K562 (cell line): ENCODE results near the gene OR2F2. TPM values are rescaled to one million over a fixed set of nuclear protein-coding genes. Genes with fewer than 3 reads are reported as not detected.

Experiments used
- E2F5 ChIP-seq: sonication (generic); formaldehyde crosslinking; IDR thresholded peaks from 2 replicates; pipeline ENCODE4 v1.8.0; 2022; ENCODE audit warnings: mild to moderate bottlenecking, missing genetic modification reagents
- ELK1 ChIP-seq: sonication (generic); formaldehyde crosslinking; IDR thresholded peaks from 2 replicates; pipeline ENCODE4 v1.8.1; 2022; ENCODE audit warnings: missing genetic modification reagents
- GTF2A2 ChIP-seq: IDR thresholded peaks from 2 replicates; pipeline ENCODE4 v1.6.1; 2016; ENCODE audit warnings: mild to moderate bottlenecking, missing genetic modification characterization, missing compliant biosample characterization
- HDGF ChIP-seq: fragments of 450-650 bp; IDR thresholded peaks from 2 replicates; pipeline ENCODE4 v1.6.1; 2016
- HINFP ChIP-seq: fragments of 450-650 bp; conservative IDR thresholded peaks from 2 replicates; pipeline ENCODE4 v1.6.1; 2016; ENCODE audit warnings: missing genetic modification characterization, low read depth, mild to moderate bottlenecking, control low read depth, missing compliant biosample characterization
- KHSRP ChIP-seq: fragments of 450-650 bp; IDR thresholded peaks from 2 replicates; pipeline ENCODE4 v1.6.1; 2017
- L3MBTL2 ChIP-seq: fragments of 450-650 bp; IDR thresholded peaks from 2 replicates; pipeline ENCODE4 v1.6.1; 2016; ENCODE audit warnings: mild to moderate bottlenecking, moderate library complexity
- LEF1 ChIP-seq: fragments of 450-650 bp; IDR thresholded peaks from 2 replicates; pipeline ENCODE4 v1.6.1; 2016; ENCODE audit warnings: mild to moderate bottlenecking
- MAZ ChIP-seq, 2 experiments: fragments of 450-650 bp in 1 of 2; sonication (generic) in 1 of 2; formaldehyde crosslinking; IDR thresholded peaks in 1 of 2; conservative IDR thresholded peaks in 1 of 2; 2 replicates each; pipeline versions ENCODE4 v1.4.0 to v1.5.0; 2020; ENCODE audit warnings: mild to moderate bottlenecking in 1 of 2, missing genetic modification reagents in 1 of 2
- NKRF ChIP-seq: fragments of 450-650 bp; IDR thresholded peaks from 2 replicates; pipeline ENCODE4 v1.6.1; 2016; ENCODE audit warnings: borderline replicate concordance
- PTBP1 ChIP-seq: fragments of 200-400 bp; formaldehyde crosslinking; IDR thresholded peaks from 2 replicates; pipeline ENCODE4 v1.6.1; 2017; ENCODE audit warnings: low read depth, low read length
- PURB ChIP-seq: sonication (generic); formaldehyde crosslinking; IDR thresholded peaks from 2 replicates; pipeline ENCODE4 v1.9.0; 2021; ENCODE audit warnings: low read depth, mild to moderate bottlenecking, missing genetic modification reagents
- RNF219 ChIP-seq: fragments of 250-450 bp; sonication (Bioruptor Pico); IDR thresholded peaks from 2 replicates; pipeline ENCODE4 v1.5.0; 2022; ENCODE audit warnings: mild to moderate bottlenecking
- SIRT6 ChIP-seq: IDR thresholded peaks from one replicate; pipeline ENCODE4 v1.6.1; 2012; ENCODE audit warnings: low read depth, mild to moderate bottlenecking, control low read depth, inconsistent platforms, low read length, moderate library complexity
- TAF15 ChIP-seq: fragments of 200-400 bp; formaldehyde crosslinking; IDR thresholded peaks from 2 replicates; pipeline ENCODE4 v1.6.1; 2017; ENCODE audit warnings: mild to moderate bottlenecking, low read depth, low read length, moderate library complexity
- ZBTB43 ChIP-seq: sonication (generic); formaldehyde crosslinking; IDR thresholded peaks from 2 replicates; pipeline ENCODE4 v1.8.0; 2023; ENCODE audit warnings: mild to moderate bottlenecking, missing genetic modification reagents
- ZNF224 ChIP-seq: sonication (generic); formaldehyde crosslinking; IDR thresholded peaks from 2 replicates; pipeline ENCODE4 v1.8.0; 2022; ENCODE audit warnings: mild to moderate bottlenecking, missing genetic modification reagents
- ZNF347 ChIP-seq: fragments of 450-650 bp; formaldehyde crosslinking; IDR thresholded peaks from 2 replicates; pipeline ENCODE4 v1.4.0; 2020; ENCODE audit warnings: low read depth, mild to moderate bottlenecking, moderate library complexity
- ZNF444 ChIP-seq: fragments of 250-450 bp; sonication (Bioruptor Pico); IDR thresholded peaks from 2 replicates; pipeline ENCODE4 v1.4.0; 2020; ENCODE audit warnings: mild to moderate bottlenecking, moderate library complexity
- polyA plus RNA-seq, 8 experiments: library from polyadenylated mRNA; depleted of rRNA in 4 of 8; stranded (reverse) in 5 of 8; unstranded in 3 of 8; fragments of >200 nt; fragmentation: Nextera tagmentation in 2 of 8; fragmentation: Illumina TruSeq in 1 of 8; extraction: Ambion mirVana in 2 of 8; extraction: Trizol in 1 of 8; gene quantifications; 2 replicates each; pipeline versions ENCODE4 v1.2.1 to v1.2.3, GENCODE V29; 2011 to 2014; ENCODE audit warnings: inconsistent platforms in 1 of 8, missing spikeins in 1 of 8
- total RNA-seq, 7 experiments: library from RNA; depleted of rRNA in 6 of 7; stranded (reverse); fragments of >200 nt in 6 of 7; fragmentation: Illumina TruSeq in 2 of 7; extraction: Trizol in 2 of 7; gene quantifications; 2 replicates each; pipeline versions ENCODE4 v1.2.1 to v1.2.3, GENCODE V29; 2011 to 2021; ENCODE audit warnings: low replicate concordance in 1 of 7

The OR2F2 gene
- total and polyA plus RNA-seq, 9 of the 15 experiments (the other 6 are each of a cell fraction or from before 2014, with no cell fraction given), result not detected

- TF ChIP-seq ZBTB43 (CRISPR knock-in tag) (no peak), LEF1 (0 out of 2 replicates have a peak, but pooled peaks have one; percentile 69), ZNF444 (0 out of 2 replicates have a peak, but pooled peaks have one; percentile 48), ZNF347 (CRISPR knock-in tag) (no peak), ELK1 (CRISPR knock-in tag) (no peak), HINFP (tag) (no peak), KHSRP (no peak), MAZ (CRISPR knock-in tag; conservative IDR thresholded peaks at IDR 0.05 in 1 of 2, IDR thresholded peaks at IDR 0.05 in 1 of 2) (peak; percentile 95 to 100), E2F5 (CRISPR knock-in tag) (no peak), ZNF224 (CRISPR knock-in tag) (no peak), TAF15 (no peak), SIRT6 (no peak), PURB (CRISPR knock-in tag) (peak; percentile 73; the same call in 1 of the 2 replicates), L3MBTL2 (peak; percentile 80), HDGF (0 out of 2 replicates have a peak, but pooled peaks have one; percentile 49), GTF2A2 (tag) (no peak), PTBP1 (no peak), RNF219 (no peak), NKRF (peak; percentile 83)
Observed at GRCh38 chr7:143901668-143902331, 33.2 kb upstream of the OR2F2 start, which contains the start of gene TCAF1 (continued).
